ENCODE data around the gene PLSCR1.

- TF ChIP-seq PPARA (CRISPR knock-in tag; IDR thresholded peaks at IDR 0.05; ENCODE audit: borderline replicate concordance) (no peak), GLIS3 (CRISPR knock-in tag; IDR thresholded peaks at IDR 0.05) (no peak)
Measured at GRCh38 chr3:146496726-146497125, 47.7 kb downstream of the PLSCR1 start.
